Neural cell (in vitro differentiated cells): ENCODE data around the gene RAC3. TPM values are rescaled to one million over a fixed set of nuclear protein-coding genes. Genes with fewer than 3 reads are reported as not detected.

Source experiments
- H2AFZ ChIP-seq: fragments of 200-600, 300-800 bp; sonication (generic), shearing (Covaris generic); 2 replicates; pipeline ENCODE4 v1.6.0; 2014; ENCODE audit warnings: low read depth, mild to moderate bottlenecking, antibody characterized with exemption, low read length, moderate library complexity
- H3F3A ChIP-seq: fragments of 200-600 bp; shearing (Covaris generic); 2 replicates; pipeline ENCODE4 v1.6.1; 2016; ENCODE audit warnings: mild to moderate bottlenecking, moderate library complexity, mixed read lengths, antibody characterized with exemption, low read length; ENCODE audit not compliant: insufficient read depth, poor library complexity, severe bottlenecking
- H3K27ac ChIP-seq: fragments of 200-600, 300-800 bp; sonication (generic), shearing (Covaris generic); 2 replicates; pipeline ENCODE4 v1.5.1; 2014; ENCODE audit warnings: mild to moderate bottlenecking, low read length, moderate library complexity
- H3K27me3 ChIP-seq: fragments of 300-800, 200-600 bp; sonication (generic), shearing (Covaris generic); 2 replicates; pipeline ENCODE4 v1.6.0; 2014; ENCODE audit warnings: mild to moderate bottlenecking, low read depth, low read length, moderate library complexity; ENCODE audit not compliant: insufficient read depth
- H3K36me3 ChIP-seq: fragments of 300-800, 200-600 bp; sonication (generic), shearing (Covaris generic); 2 replicates; pipeline ENCODE4 v1.5.1; 2014; ENCODE audit warnings: mild to moderate bottlenecking, antibody characterized with exemption, low read length, moderate library complexity; ENCODE audit not compliant: insufficient read depth
- H3K4me2 ChIP-seq: fragments of 300-800, 200-600 bp; sonication (generic), shearing (Covaris generic); 2 replicates; pipeline ENCODE4 v1.6.0; 2014; ENCODE audit warnings: mild to moderate bottlenecking, low read length
- H3K4me3 ChIP-seq: fragments of 300-800, 200-600 bp; sonication (generic), shearing (Covaris generic); 2 replicates; pipeline ENCODE4 v1.5.1; 2014; ENCODE audit warnings: mild to moderate bottlenecking, low read length, moderate library complexity
- H3K79me2 ChIP-seq: fragments of 200-600 bp; shearing (Covaris generic); replicated peaks from 2 replicates; pipeline ENCODE4 v1.6.0; 2014; ENCODE audit warnings: mild to moderate bottlenecking, low read length, moderate library complexity; ENCODE audit not compliant: insufficient read depth
- H3K9ac ChIP-seq: fragments of 300-800, 200-600 bp; sonication (generic), shearing (Covaris generic); 2 replicates; pipeline ENCODE4 v1.6.1; 2016; ENCODE audit warnings: mild to moderate bottlenecking, low read length, mixed read lengths
- H3K9me2 ChIP-seq: fragments of 200-600 bp; shearing (Covaris generic); 2 replicates; pipeline ENCODE4 v1.6.1; 2016; ENCODE audit warnings: mild to moderate bottlenecking, low read length, mixed read lengths; ENCODE audit not compliant: insufficient read depth
- H3K9me3 ChIP-seq: fragments of 200-600, 300-800 bp; sonication (generic), shearing (Covaris generic); 2 replicates; pipeline ENCODE4 v1.6.1; 2016; ENCODE audit warnings: mild to moderate bottlenecking, mixed run types, low read length, moderate library complexity, mixed read lengths
- H4K20me1 ChIP-seq: fragments of 200-600 bp; shearing (Covaris generic); 2 replicates; pipeline ENCODE4 v1.6.1; 2016; ENCODE audit warnings: mild to moderate bottlenecking, mixed run types; ENCODE audit not compliant: insufficient read depth
- CTCF ChIP-seq: fragments of 450-650 bp; IDR thresholded peaks from 2 replicates; pipeline ENCODE4 v1.5.1; 2014; ENCODE audit warnings: antibody characterized with exemption, mild to moderate bottlenecking, moderate library complexity; ENCODE audit not compliant: poor library complexity, severe bottlenecking
- EP300 ChIP-seq: fragments of 450-650 bp; conservative IDR thresholded peaks from 2 replicates; pipeline ENCODE4 v1.6.1; 2014; ENCODE audit warnings: antibody characterized with exemption, mild to moderate bottlenecking, moderate library complexity; ENCODE audit not compliant: poor library complexity, severe bottlenecking
- EZH2 ChIP-seq: fragments of 200-600, 300-800 bp; shearing (Covaris generic), sonication (generic); IDR thresholded peaks from 2 replicates; pipeline ENCODE4 v1.6.1; 2014; ENCODE audit warnings: antibody characterized with exemption, low read length, borderline replicate concordance, mild to moderate bottlenecking; ENCODE audit not compliant: insufficient read depth, poor library complexity, severe bottlenecking
- MXI1 ChIP-seq: fragments of 450-650 bp; conservative IDR thresholded peaks from 2 replicates; pipeline ENCODE4 v1.6.1; 2014; ENCODE audit warnings: antibody characterized with exemption, mild to moderate bottlenecking; ENCODE audit not compliant: poor library complexity, severe bottlenecking
- POLR2AphosphoS5 ChIP-seq: IDR thresholded peaks from 2 replicates; pipeline ENCODE4 v1.6.1; 2012
- RAD21 ChIP-seq: fragments of 450-650 bp; conservative IDR thresholded peaks from 2 replicates; pipeline ENCODE4 v1.6.1; 2014; ENCODE audit warnings: antibody characterized with exemption, mild to moderate bottlenecking, moderate library complexity
- REST ChIP-seq: IDR thresholded peaks from 2 replicates; pipeline ENCODE4 v1.6.1; 2012; ENCODE audit warnings: borderline replicate concordance
- SMC3 ChIP-seq: fragments of 450-650 bp; conservative IDR thresholded peaks from 2 replicates; pipeline ENCODE4 v1.6.1; 2014; ENCODE audit warnings: antibody characterized with exemption, mild to moderate bottlenecking, moderate library complexity; ENCODE audit not compliant: poor library complexity
- TAF1 ChIP-seq: IDR thresholded peaks from 2 replicates; pipeline ENCODE4 v1.6.1; 2012; ENCODE audit warnings: low read depth
- polyA plus RNA-seq: library from polyadenylated mRNA; depleted of rRNA; stranded (reverse); fragments of >200 nt; gene quantifications from 2 replicates; pipeline ENCODE4 v1.2.3, GENCODE V29; 2014

The RAC3 gene
- polyA plus RNA-seq, 1 donor from 2014 or later = 211 TPM

GRCh38 chr17:82051776-82052637, 20.5 kb downstream of the RAC3 start, which contains the start of the genes GPS1 and RFNG:
GPS1 (plus strand) TSS chr17:82051898; CDS start chr17:82051932, 34 bp downstream.
RFNG (minus strand) TSS chr17:82051811; CDS start chr17:82051766, 45 bp downstream.
- H3K9me3 ChIP-seq = no peaks in the 10 kb centered on the region
- H3K9ac ChIP-seq = peak within 1 kb of the TSS; percentile 75
- no peaks in the 10 kb centered on the region for H4K20me1 ChIP-seq
- peaks cover 10% of the 10 kb centered on the region for H3K79me2 ChIP-seq
- H3K4me3 ChIP-seq = peak within 1 kb of the TSS; percentile 92
- TF ChIP-seq TAF1 (no peak), EZH2 (no peak), POLR2AphosphoS5 (peak; percentile 86), CTCF (no peak), MXI1 (peak; percentile 89), EP300 (no peak), SMC3 (no peak), RAD21 (no peak), REST (no peak)
- H3K9me2 ChIP-seq = no peaks in the 10 kb centered on the region
- H3K27me3 ChIP-seq = no peaks in the 10 kb centered on the region
- peak within 1 kb of the TSS; percentile 84 for H3K4me2 ChIP-seq
- H3F3A ChIP-seq = no peaks in the 10 kb centered on the region
- no peak within 1 kb of the TSS for H3K27ac ChIP-seq
- no peaks in the 10 kb centered on the region for H3K36me3 ChIP-seq
- no peak within 1 kb of the TSS for H2AFZ ChIP-seq

- H3K27me3 ChIP-seq = no peaks in the 10 kb centered on the region
- H2AFZ ChIP-seq = no peak overlapping the region
- H3K27ac ChIP-seq = no peak overlapping the region
Observed at GRCh38 chr17:82052638-82053059, 21.2 kb downstream of the RAC3 start.

More at GRCh38 chr17:82052638-82053059, 21.2 kb downstream of the RAC3 start:
- H3K9me2 ChIP-seq = no peaks in the 10 kb centered on the region
- H3F3A ChIP-seq = no peaks in the 10 kb centered on the region
- H3K4me3 ChIP-seq = peak overlapping the region; percentile 92
- peak overlapping the region; percentile 84 for H3K4me2 ChIP-seq
- H3K9ac ChIP-seq = peak overlapping the region; percentile 75
- no peaks in the 10 kb centered on the region for H3K9me3 ChIP-seq
- peaks cover 10% of the 10 kb centered on the region for H3K79me2 ChIP-seq
- no peaks in the 10 kb centered on the region for H4K20me1 ChIP-seq
- H3K36me3 ChIP-seq = no peaks in the 10 kb centered on the region
- TF ChIP-seq SMC3 (no peak), POLR2AphosphoS5 (no peak), REST (no peak), TAF1 (no peak), RAD21 (no peak), EP300 (no peak), EZH2 (no peak), MXI1 (no peak), CTCF (no peak)
